HG03095 (cell line): ENCODE data around the gene SERTAD2.

Experiments
- ATAC-seq: cut with Tn5 transposase; IDR thresholded peaks from one replicate; pipeline ENCODE4 v1.9.1; 2021; ENCODE audit warnings: moderate library complexity; ENCODE audit not compliant: unreplicated experiment

Gene SERTAD2

GRCh38 chr2:64650296-64650695 is 3.4 kb downstream of the SERTAD2 start:
- ATAC-seq, result no peak

GRCh38 chr2:64649626-64650025 is 4.1 kb downstream of the SERTAD2 start:
- no peak for ATAC-seq

GRCh38 chr2:64649013-64649484 is 4.7 kb downstream of the SERTAD2 start:
- ATAC-seq, result no peak

GRCh38 chr2:64646007-64646880 is 7.5 kb downstream of the SERTAD2 start:
- ATAC-seq, result no peak

- peak; percentile 42 for ATAC-seq
These were observed 9.0 kb downstream of the SERTAD2 start for GRCh38 chr2:64644458-64645382.

GRCh38 chr2:64643838-64644457 is 9.8 kb downstream of the SERTAD2 start:
- no peak for ATAC-seq

GRCh38 chr2:64641599-64641998 is 12.1 kb downstream of the SERTAD2 start:
- no peak for ATAC-seq

- no peak for ATAC-seq
These were observed 13.3 kb downstream of the SERTAD2 start for GRCh38 chr2:64640153-64641044.

GRCh38 chr2:64639691-64640090 is 14.0 kb downstream of the SERTAD2 start:
- no peak for ATAC-seq

GRCh38 chr2:64638502-64639120 is 15.1 kb downstream of the SERTAD2 start:
- ATAC-seq, result no peak

GRCh38 chr2:64637931-64638330 is 15.8 kb downstream of the SERTAD2 start:
- ATAC-seq, result no peak

- peak; percentile 52 for ATAC-seq
These were observed 16.6 kb downstream of the SERTAD2 start for GRCh38 chr2:64637000-64637635.

- ATAC-seq, result peak; percentile 52
These were observed 17.5 kb downstream of the SERTAD2 start for GRCh38 chr2:64635976-64636911.

GRCh38 chr2:64634345-64635267 is 19.1 kb downstream of the SERTAD2 start:
- no peak for ATAC-seq

- ATAC-seq, result no peak
These were observed 20.6 kb downstream of the SERTAD2 start for GRCh38 chr2:64632835-64633819.

- ATAC-seq, result no peak
These were observed 21.9 kb downstream of the SERTAD2 start for GRCh38 chr2:64631771-64632170.
